Endothelial cell of umbilical vein (primary cell): ENCODE data around the gene PRUNE2. TPM values are rescaled to one million over a fixed set of nuclear protein-coding genes. Genes with fewer than 3 reads are reported as not detected.

Experiments
- BruUV-seq: library from RNA; stranded (reverse); fragments of 400-500 nt; replicated peaks from 2 replicates; lab custom pipeline; 2021; lab: Mats Ljungman, UMichigan
- CTCF ChIA-PET: fragments of 300-600, 350-600 bp; sonication (Branson Sonifier 250); formaldehyde crosslinking; loops from one replicate; lab custom pipeline; 2021; ENCODE audit warnings: antibody characterized with exemption, inconsistent platforms; lab: Charles Lee
- POLR2A ChIA-PET: fragments of 300-600, 350-600 bp; sonication (Branson Sonifier 250); formaldehyde crosslinking; loops from one replicate; lab custom pipeline; 2021; ENCODE audit warnings: antibody characterized with exemption, inconsistent platforms; lab: Charles Lee
- DNase-seq: peaks from one replicate; pipeline ENCODE4 v3.0.0-alpha.2; 2011; ENCODE audit warnings: low read depth, low spot score
- FAIRE-seq: peaks from 2 replicates; lab custom pipeline; 2011; peaks lifted over from hg19 to GRCh38; lab: Jason Lieb, UNC
- H2AFZ ChIP-seq: 2 replicates; pipeline ENCODE4 v1.6.0; 2012; ENCODE audit warnings: low read depth, low read length, control low read depth, inconsistent platforms
- H3K27ac ChIP-seq: 2 replicates; pipeline ENCODE4 v1.5.1; 2011; ENCODE audit warnings: low read depth, mild to moderate bottlenecking, control low read depth, low read length, moderate library complexity; ENCODE audit not compliant: insufficient read depth
- H3K27me3 ChIP-seq, 2 experiments: 2 replicates each; pipeline versions ENCODE4 v1.6.0 to v1.6.1; 2011; ENCODE audit warnings: low read length in 2 of 2, mixed read lengths in 1 of 2; ENCODE audit not compliant: control insufficient read depth in 2 of 2, insufficient read depth in 2 of 2
- H3K36me3 ChIP-seq, 2 experiments: 2 replicates in 1 of 2; 3 replicates in 1 of 2; pipeline ENCODE4 v1.5.1; 2011; ENCODE audit warnings: low read length in 2 of 2, mild to moderate bottlenecking in 1 of 2, moderate library complexity in 1 of 2; ENCODE audit not compliant: control insufficient read depth in 2 of 2, insufficient read depth in 2 of 2; ENCODE audit errors: extremely low read depth in 1 of 2
- H3K4me1 ChIP-seq: 3 replicates; pipeline ENCODE4 v1.5.1; 2011; ENCODE audit warnings: mild to moderate bottlenecking, low read length; ENCODE audit not compliant: control insufficient read depth, insufficient read depth; ENCODE audit errors: extremely low read depth
- H3K4me2 ChIP-seq: 2 replicates; pipeline ENCODE4 v1.6.1; 2011; ENCODE audit warnings: low read length, control low read depth, mixed read lengths; ENCODE audit not compliant: insufficient read depth
- H3K4me3 ChIP-seq, 3 experiments: fragments of 200-600 bp in 1 of 3; sonication (generic), shearing (Covaris generic) in 1 of 3; replicated peaks in 1 of 3; 2 replicates each; pipeline ENCODE4 v1.5.1; 2011 to 2016; ENCODE audit warnings: control low read depth in 3 of 3, low read length in 3 of 3, mild to moderate bottlenecking in 2 of 3, inconsistent platforms in 1 of 3, low read depth in 1 of 3, moderate library complexity in 1 of 3; ENCODE audit not compliant: insufficient read depth in 1 of 3
- H3K79me2 ChIP-seq: 2 replicates; pipeline ENCODE4 v1.6.0; 2012; ENCODE audit warnings: low read length, inconsistent platforms; ENCODE audit not compliant: control insufficient read depth, insufficient read depth
- H3K9ac ChIP-seq: replicated peaks from 2 replicates; pipeline ENCODE3; 2011; ENCODE audit warnings: low read length, control low read depth; ENCODE audit not compliant: insufficient read depth; ENCODE audit errors: extremely low read depth
- H3K9me1 ChIP-seq: replicated peaks from 3 replicates; pipeline ENCODE4 v1.6.0; 2011; ENCODE audit warnings: mild to moderate bottlenecking, low read length; ENCODE audit not compliant: control insufficient read depth, insufficient read depth; ENCODE audit errors: extremely low read depth
- H3K9me3 ChIP-seq: replicated peaks from 2 replicates; pipeline ENCODE4 v1.5.1; 2012; ENCODE audit warnings: low read length, inconsistent platforms; ENCODE audit not compliant: control insufficient read depth, insufficient read depth
- H4K20me1 ChIP-seq: replicated peaks from 2 replicates; pipeline ENCODE3; 2011; ENCODE audit warnings: mild to moderate bottlenecking, low read length; ENCODE audit not compliant: control insufficient read depth, insufficient read depth; ENCODE audit errors: extremely low read depth
- CTCF ChIP-seq, 2 donors: IDR thresholded peaks; 1 replicate in 1 of 2; 2 replicates in 1 of 2; pipeline ENCODE4 v1.5.1; 2011; ENCODE audit warnings: low read length in 2 of 2, mild to moderate bottlenecking in 2 of 2, moderate library complexity in 2 of 2, control low read depth in 1 of 2, inconsistent platforms in 1 of 2, low read depth in 1 of 2; ENCODE audit not compliant: insufficient read depth in 1 of 2; ENCODE audit errors: extremely low read depth in 1 of 2
- EZH2 ChIP-seq: IDR thresholded peaks from 2 replicates; pipeline ENCODE4 v1.6.1; 2012; ENCODE audit warnings: borderline replicate concordance, low read depth, mild to moderate bottlenecking, moderate library complexity, low read length, inconsistent platforms; ENCODE audit not compliant: severe bottlenecking
- FOS ChIP-seq: IDR thresholded peaks from 2 replicates; pipeline ENCODE4 v1.6.1; 2011; ENCODE audit warnings: mild to moderate bottlenecking, low read length, moderate library complexity, borderline replicate concordance; ENCODE audit not compliant: insufficient read depth
- GATA2 ChIP-seq: IDR thresholded peaks from 2 replicates; pipeline ENCODE4 v1.7.0; 2011; ENCODE audit warnings: low read depth, mild to moderate bottlenecking, moderate library complexity, mixed read lengths, low read length; ENCODE audit not compliant: insufficient read length, insufficient read depth
- JUN ChIP-seq: IDR thresholded peaks from 2 replicates; pipeline ENCODE4 v1.6.1; 2011; ENCODE audit warnings: borderline replicate concordance, low read depth; ENCODE audit not compliant: insufficient read length, insufficient read depth
- MYC ChIP-seq: IDR thresholded peaks from one replicate; pipeline ENCODE4 v1.6.1; 2011; ENCODE audit warnings: mild to moderate bottlenecking, low read depth, low read length
- POLR2A ChIP-seq: IDR thresholded peaks from 2 replicates; pipeline ENCODE4 v1.6.1; 2012; ENCODE audit warnings: low read depth, mild to moderate bottlenecking, control low read depth, low read length
- POLR2AphosphoS5 ChIP-seq: IDR thresholded peaks from 2 replicates; pipeline ENCODE4 v1.6.1; 2012; ENCODE audit warnings: low read depth, mild to moderate bottlenecking, control low read depth, low read length, moderate library complexity; ENCODE audit not compliant: insufficient read depth
- dilution Hi-C: fragments of 300-500 bp; cut with MboI; formaldehyde crosslinking; loops from one replicate; pipeline ENCODE4 v1.15.0; 2019; ENCODE audit warnings: low sequenced_read_pairs; ENCODE audit not compliant: extremely low pct_ligation_motif_present
- intact Hi-C: fragments of 100-400 bp; cut with micrococcal nuclease; formaldehyde crosslinking; loops from one replicate; pipeline ENCODE4 v1.10.0; 2022
- polyA plus RNA-seq, 4 experiments: library from polyadenylated mRNA; depleted of rRNA in 3 of 4; stranded (reverse) in 3 of 4; unstranded in 1 of 4; fragments of >200 nt; gene quantifications; 2 replicates each; pipeline versions ENCODE4 v1.2.1 to v1.2.3, GENCODE V29; 2011 to 2012; ENCODE audit warnings: missing spikeins in 1 of 4
- total RNA-seq: library from RNA; stranded (reverse); gene quantifications from 2 replicates; pipeline ENCODE4 v1.2.3, GENCODE V29; 2021
- TF ChIP-seq, protein P1 (sequence below): IDR thresholded peaks from 2 replicates; pipeline ENCODE4 v1.6.1; 2011; ENCODE audit not compliant: insufficient read depth, insufficient read length

Gene PRUNE2
- total and polyA plus RNA-seq, 2 donors (not counting 3 experiments of a cell fraction or from before 2014, with no cell fraction given), result 15.8 to 21.7 TPM

DNA sequence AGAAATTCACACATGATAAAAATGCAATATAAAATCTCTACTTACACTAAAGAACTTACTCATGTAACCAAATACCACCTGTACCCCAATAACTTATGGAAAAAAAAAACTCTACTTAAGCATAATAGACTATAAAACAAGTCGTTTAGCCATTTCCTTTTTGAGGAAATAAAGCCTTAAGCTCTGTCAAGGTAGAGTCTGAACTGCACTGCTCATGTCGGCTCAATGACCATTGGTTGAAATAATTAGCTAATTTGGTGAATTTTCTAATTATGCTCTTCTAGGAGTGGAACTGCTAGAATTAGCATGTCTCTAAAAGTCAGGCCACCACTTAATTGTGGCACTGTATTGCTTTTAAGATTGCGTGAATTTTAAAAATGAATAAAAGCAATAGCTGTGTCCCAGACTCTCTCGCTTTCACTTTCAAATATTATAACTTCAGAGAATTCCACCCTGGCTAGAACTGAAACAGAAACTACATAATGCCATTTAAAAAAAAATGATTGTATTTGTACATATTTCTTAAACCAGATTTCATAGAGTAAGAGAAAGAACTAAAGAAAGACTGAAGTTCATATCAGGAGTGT, 254.7 kb downstream of the PRUNE2 start:
- H3K27ac ChIP-seq, result peak overlapping the region; percentile 34
- H3K9me1 ChIP-seq, result no peaks in the 10 kb centered on the region
- no TSS peak for BruUV-seq
- peak overlapping the region; percentile 80 for H2AFZ ChIP-seq
- CTCF ChIA-PET, result interaction anchor here (0.7 to 2.6 kb wide), 16 partner anchors 8 to 500 kb away, joined by 3 to 14 read pairs (median 3); partner anchors contain the start of gene GCNT1
- no peaks in the 10 kb centered on the region for H3K79me2 ChIP-seq
- no peaks in the 10 kb centered on the region for H3K27me3 ChIP-seq
- no peaks in the 10 kb centered on the region for H3K9me3 ChIP-seq
- POLR2A ChIA-PET, result no interaction called here
- H3K4me1 ChIP-seq, result peaks cover 47% of the 10 kb centered on the region
- no peaks in the 10 kb centered on the region for H3K36me3 ChIP-seq
- intact Hi-C loops, result no loop called here
- peak overlapping the region; percentile 15 to 64 (median 63) for H3K4me3 ChIP-seq
- DNase-seq (peak; percentile 56), FAIRE-seq (peak; percentile 64)
- no peak for TF ChIP-seq FOS
- no peak for TF ChIP-seq EZH2
- TF ChIP-seq, protein P1, sequence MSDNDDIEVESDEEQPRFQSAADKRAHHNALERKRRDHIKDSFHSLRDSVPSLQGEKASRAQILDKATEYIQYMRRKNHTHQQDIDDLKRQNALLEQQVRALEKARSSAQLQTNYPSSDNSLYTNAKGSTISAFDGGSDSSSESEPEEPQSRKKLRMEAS, result no peak
- TF ChIP-seq POLR2A, result no peak
- TF ChIP-seq JUN, result no peak
- no peak for TF ChIP-seq POLR2AphosphoS5
- no peak for TF ChIP-seq GATA2
- no peak for TF ChIP-seq MYC
- TF ChIP-seq CTCF (IDR thresholded peaks at IDR 0.05; ENCODE audit: extremely low read depth in 1 of 2, insufficient read depth in 1 of 2, low read depth in 1 of 2, low read length in 2 of 2), result no peak
- dilution Hi-C loops, result no loop called here
- no peaks in the 10 kb centered on the region for H4K20me1 ChIP-seq
- H3K9ac ChIP-seq, result peak overlapping the region; percentile 45
- peak overlapping the region; percentile 97 for H3K4me2 ChIP-seq
